B cell (primary cell): ENCODE results near the gene ABCB1. TPM values are rescaled to one million over a fixed set of nuclear protein-coding genes. Genes with fewer than 3 reads are reported as not detected.

Experiments
- ATAC-seq: fragments of 200-7000 bp; cut with Tn5 transposase; one replicate; pipeline ENCODE4 v1.10.0; 2021; ENCODE audit warnings: low read depth, mild to moderate bottlenecking, moderate number of reproducible peaks, moderate library complexity
- CTCF ChIA-PET: fragments of 350-600 bp; sonication (Branson Sonifier 250); formaldehyde crosslinking; loops from one replicate; lab custom pipeline; 2021; ENCODE audit warnings: antibody characterized with exemption, inconsistent platforms; lab: Charles Lee
- POLR2A ChIA-PET: fragments of 350-600 bp; sonication (Branson Sonifier 250); formaldehyde crosslinking; loops from one replicate; lab custom pipeline; 2021; ENCODE audit warnings: antibody characterized with exemption; lab: Charles Lee
- DNase-seq: peaks from one replicate; pipeline ENCODE4 v3.0.0; 2013
- H2AFZ ChIP-seq: 2 replicates; pipeline ENCODE4 v1.6.1; 2012; ENCODE audit warnings: mild to moderate bottlenecking, low read depth, low read length; ENCODE audit not compliant: insufficient read depth, poor library complexity, severe bottlenecking
- H3K27ac ChIP-seq, 2 donors: 1 replicate in 1 of 2; 2 replicates in 1 of 2; pipeline ENCODE4 v1.5.1; 2012 to 2013; ENCODE audit warnings: low read length in 2 of 2, mild to moderate bottlenecking in 2 of 2, moderate library complexity in 1 of 2
- H3K27me3 ChIP-seq, 4 experiments: fragments of 200-600 bp in 1 of 4; sonication (generic) in 1 of 4; replicated peaks in 1 of 4; 1 replicate in 2 of 4; 2 replicates in 2 of 4; pipeline versions ENCODE4 v1.6.1 to v1.7.0; 2013 to 2016; ENCODE audit warnings: low read length in 3 of 4, mild to moderate bottlenecking in 2 of 4, mixed read lengths in 1 of 4, moderate library complexity in 1 of 4; ENCODE audit not compliant: insufficient read depth in 4 of 4, control insufficient read depth in 3 of 4; ENCODE audit errors: control extremely low read depth in 1 of 4
- H3K36me3 ChIP-seq, 2 experiments: replicated peaks in 1 of 2; 1 replicate in 1 of 2; 2 replicates in 1 of 2; pipeline versions ENCODE4 v1.6.1 to v1.7.1; 2013; ENCODE audit warnings: low read length in 1 of 2; ENCODE audit not compliant: insufficient read depth in 2 of 2, control insufficient read depth in 1 of 2; ENCODE audit errors: control extremely low read depth in 1 of 2, extremely low read depth in 1 of 2
- H3K4me1 ChIP-seq, 2 donors: fragments of 200-600 bp in 1 of 2; sonication (generic) in 1 of 2; 1 replicate in 1 of 2; 2 replicates in 1 of 2; pipeline versions ENCODE4 v1.5.1 to v1.6.1; 2013 to 2017; ENCODE audit warnings: low read length in 2 of 2; ENCODE audit not compliant: control insufficient read depth in 2 of 2, insufficient read depth in 2 of 2
- H3K4me2 ChIP-seq: replicated peaks from 2 replicates; pipeline ENCODE3; 2012; ENCODE audit warnings: mild to moderate bottlenecking, low read depth, low read length; ENCODE audit not compliant: poor library complexity, severe bottlenecking
- H3K4me3 ChIP-seq, 5 experiments: fragments of 200-600 bp in 1 of 5; sonication (generic) in 1 of 5; 1 replicate in 3 of 5; 2 replicates in 2 of 5; pipeline versions ENCODE4 v1.5.1 to v1.7.0; 2011 to 2016; ENCODE audit warnings: low read length in 4 of 5, mild to moderate bottlenecking in 4 of 5, low read depth in 2 of 5, control low read depth in 1 of 5, moderate library complexity in 1 of 5; ENCODE audit not compliant: insufficient read depth in 1 of 5; ENCODE audit errors: control extremely low read depth in 1 of 5, extremely low read depth in 1 of 5
- H3K79me2 ChIP-seq: fragments of 200-600 bp; sonication (generic); one replicate; pipeline ENCODE4 v1.6.0; 2016; ENCODE audit warnings: low read length; ENCODE audit not compliant: control insufficient read depth, insufficient read depth
- H3K9ac ChIP-seq: fragments of 200-600 bp; sonication (generic); 2 replicates; pipeline ENCODE4 v1.6.1; 2017; ENCODE audit warnings: mild to moderate bottlenecking, low read length, moderate library complexity
- H3K9me3 ChIP-seq, 3 donors: one replicate each; pipeline versions ENCODE4 v1.6.1 to v1.7.1; 2013; ENCODE audit warnings: low read length in 2 of 3; ENCODE audit not compliant: control insufficient read depth in 2 of 3, insufficient read depth in 1 of 3; ENCODE audit errors: control extremely low read depth in 1 of 3
- H4K20me1 ChIP-seq: 2 replicates; pipeline ENCODE4 v1.6.0; 2012; ENCODE audit warnings: mild to moderate bottlenecking, low read length; ENCODE audit not compliant: insufficient read depth, control insufficient read depth, poor library complexity, severe bottlenecking
- H3K27ac Mint-ChIP-seq: one replicate; pipeline ENCODE4 v1.8.0; 2021; ENCODE audit warnings: mixed read lengths
- H3K27me3 Mint-ChIP-seq: one replicate; pipeline ENCODE4 v1.8.0; 2021; ENCODE audit warnings: mixed read lengths
- H3K4me1 Mint-ChIP-seq: one replicate; pipeline ENCODE4 v1.8.0; 2021; ENCODE audit warnings: mixed read lengths
- H3K4me3 Mint-ChIP-seq: one replicate; pipeline ENCODE4 v1.8.0; 2021; ENCODE audit warnings: mixed read lengths
- H3K9me3 Mint-ChIP-seq: one replicate; pipeline ENCODE4 v1.8.0; 2022; ENCODE audit warnings: mixed read lengths; ENCODE audit not compliant: insufficient read depth
- EZH2 ChIP-seq: IDR thresholded peaks from 2 replicates; pipeline ENCODE4 v1.6.1; 2012; ENCODE audit warnings: borderline replicate concordance, low read depth, mild to moderate bottlenecking, moderate library complexity, low read length; ENCODE audit not compliant: insufficient read depth, poor library complexity, severe bottlenecking
- WGBS: methylation state at CpG from one replicate; pipeline ENCODE4 v1.1.5; 2013; ENCODE audit warnings: missing lambda C conversion rate; ENCODE audit not compliant: insufficient coverage; 5-methylcytosine and 5-hydroxymethylcytosine counted together
- intact Hi-C: fragments of 100-400 bp; cut with micrococcal nuclease; formaldehyde crosslinking; loops from one replicate; pipeline ENCODE4 v1.10.0; 2022
- polyA plus RNA-seq: library from polyadenylated mRNA; depleted of rRNA; stranded (reverse); fragments of >200 nt; gene quantifications from 2 replicates; pipeline ENCODE4 v1.2.3, GENCODE V29; 2012
- total RNA-seq, 2 donors: library from RNA; stranded (reverse); fragments of 120-200 nt in 1 of 2; gene quantifications; 1 replicate in 1 of 2; 2 replicates in 1 of 2; pipeline versions ENCODE4 v1.2.3 to v1.2.4, GENCODE V29; 2013 to 2022
- TF ChIP-seq, protein P1 (sequence below): fragments of 200-600 bp; IDR thresholded peaks from one replicate; pipeline ENCODE4 v1.8.0; 2022; ENCODE audit warnings: antibody characterized with exemption, mild to moderate bottlenecking

ABCB1 gene
- total and polyA plus RNA-seq, 2 donors (not counting 1 experiment from before 2014, with no cell fraction given): 8.5 to 21.7 TPM

- Mint-ChIP-seq H3K27me3 (no peaks in the 10 kb centered on the region), H3K9me3 (no peaks in the 10 kb centered on the region), H3K4me1 (peaks cover 11% of the 10 kb centered on the region), H3K27ac (no peak overlapping the region), H3K4me3 (no peak overlapping the region)
- H3K9me3 ChIP-seq: no peaks in the 10 kb centered on the region
- ChIA-PET CTCF (no interaction called here), POLR2A (no interaction called here)
- H3K9ac ChIP-seq: no peak overlapping the region
- ATAC-seq: no peak
- peaks cover 3 to 6% of the 10 kb centered on the region in 2 donors for H3K4me1 ChIP-seq
- H2AFZ ChIP-seq: no peak overlapping the region
- no CpG with 5 or more reads among the region's 3 CpGs for WGBS
- no peaks in the 10 kb centered on the region for H3K27me3 ChIP-seq
- no peak overlapping the region for H3K27ac ChIP-seq
- intact Hi-C loops: no loop called here
- no peaks in the 10 kb centered on the region for H4K20me1 ChIP-seq
- H3K36me3 ChIP-seq: no peaks in the 10 kb centered on the region
- H3K79me2 ChIP-seq: peaks cover 4% of the 10 kb centered on the region
- TF ChIP-seq, protein P1, sequence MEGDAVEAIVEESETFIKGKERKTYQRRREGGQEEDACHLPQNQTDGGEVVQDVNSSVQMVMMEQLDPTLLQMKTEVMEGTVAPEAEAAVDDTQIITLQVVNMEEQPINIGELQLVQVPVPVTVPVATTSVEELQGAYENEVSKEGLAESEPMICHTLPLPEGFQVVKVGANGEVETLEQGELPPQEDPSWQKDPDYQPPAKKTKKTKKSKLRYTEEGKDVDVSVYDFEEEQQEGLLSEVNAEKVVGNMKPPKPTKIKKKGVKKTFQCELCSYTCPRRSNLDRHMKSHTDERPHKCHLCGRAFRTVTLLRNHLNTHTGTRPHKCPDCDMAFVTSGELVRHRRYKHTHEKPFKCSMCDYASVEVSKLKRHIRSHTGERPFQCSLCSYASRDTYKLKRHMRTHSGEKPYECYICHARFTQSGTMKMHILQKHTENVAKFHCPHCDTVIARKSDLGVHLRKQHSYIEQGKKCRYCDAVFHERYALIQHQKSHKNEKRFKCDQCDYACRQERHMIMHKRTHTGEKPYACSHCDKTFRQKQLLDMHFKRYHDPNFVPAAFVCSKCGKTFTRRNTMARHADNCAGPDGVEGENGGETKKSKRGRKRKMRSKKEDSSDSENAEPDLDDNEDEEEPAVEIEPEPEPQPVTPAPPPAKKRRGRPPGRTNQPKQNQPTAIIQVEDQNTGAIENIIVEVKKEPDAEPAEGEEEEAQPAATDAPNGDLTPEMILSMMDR: no peak
- TF ChIP-seq EZH2: no peak
- DNase-seq: no peak
- no peak overlapping the region for H3K4me2 ChIP-seq
- no peak overlapping the region for H3K4me3 ChIP-seq
Observed at GRCh38 chr7:87482115-87482514, 118.6 kb downstream of the ABCB1 start.

- intact Hi-C loops: no loop called here
- no peak for ATAC-seq
- H3K9ac ChIP-seq: no peak overlapping the region
Observed at GRCh38 chr7:87480386-87480785, 120.3 kb downstream of the ABCB1 start.

More at GRCh38 chr7:87480386-87480785, 120.3 kb downstream of the ABCB1 start:
- H3K4me3 Mint-ChIP-seq: no peak overlapping the region
- H3K4me1 Mint-ChIP-seq: peaks cover 22% of the 10 kb centered on the region
- no peak for TF ChIP-seq EZH2
- TF ChIP-seq, protein P1: no peak
- DNase-seq: no peak
- H3K27ac Mint-ChIP-seq: no peak overlapping the region
- ChIA-PET POLR2A (no interaction called here), CTCF (interaction anchor here (0.7 kb wide), 1 partner anchor 25 kb away, joined by 3 read pairs; no protein-coding TSS in a partner anchor)
- WGBS: 100% methylated on average over 1 of the region's 2 CpGs
- Histone ChIP-seq H3K27me3 (no peaks in the 10 kb centered on the region), H4K20me1 (no peaks in the 10 kb centered on the region), H3K4me3 (no peak overlapping the region), H2AFZ (no peak overlapping the region), H3K4me1 (peaks cover 15 to 20% of the 10 kb centered on the region in 2 donors), H3K4me2 (no peak overlapping the region), H3K9me3 (no peaks in the 10 kb centered on the region), H3K79me2 (peaks cover 11% of the 10 kb centered on the region), H3K36me3 (no peaks in the 10 kb centered on the region), H3K27ac (no peak overlapping the region)
- no peaks in the 10 kb centered on the region for H3K9me3 Mint-ChIP-seq
- no peaks in the 10 kb centered on the region for H3K27me3 Mint-ChIP-seq
